ENCODE measurements around the gene THY1.
"Not testable (repeated sequence)": the region's sequence is repeated elsewhere in the genome, so short reads cannot be mapped to it uniquely, and the experiment has no call there.

The THY1 gene

GRCh38 chr11:119384332-119384731 is 38.6 kb downstream of the THY1 start:
- in situ Hi-C loops (cut with MboI; ENCODE audit: low sequenced_read_pairs), result no loop called here

GRCh38 chr11:119382513-119382912 is 40.5 kb downstream of the THY1 start:
- in situ Hi-C loops (cut with MboI; ENCODE audit: low sequenced_read_pairs), result not testable (repeated sequence)

- in situ Hi-C loops (cut with MboI; ENCODE audit: low sequenced_read_pairs), result no loop called here
These were observed 40.9 kb downstream of the THY1 start for GRCh38 chr11:119382101-119382500.

GRCh38 chr11:119381181-119381988 is 41.6 kb downstream of the THY1 start, which contains the start of gene USP2:
Gene USP2, minus strand, starts transcription at chr11:119381690. Its CDS starts 8,210 bp downstream, at chr11:119373480.
- in situ Hi-C loops (cut with MboI; ENCODE audit: low sequenced_read_pairs), result no loop called here

- in situ Hi-C loops (cut with MboI; ENCODE audit: low sequenced_read_pairs), result no loop called here
These were observed 42.2 kb downstream of the THY1 start for GRCh38 chr11:119380827-119381180.

GRCh38 chr11:119380160-119380826 is 42.7 kb downstream of the THY1 start:
- in situ Hi-C loops (cut with MboI; ENCODE audit: low sequenced_read_pairs), result no loop called here

GRCh38 chr11:119378851-119379465 is 44.0 kb downstream of the THY1 start:
- in situ Hi-C loops (cut with MboI; ENCODE audit: low sequenced_read_pairs), result no loop called here

- in situ Hi-C loops (cut with MboI; ENCODE audit: low sequenced_read_pairs), result no loop called here
These were observed 44.9 kb downstream of the THY1 start for GRCh38 chr11:119377961-119378667.

- in situ Hi-C loops (cut with MboI; ENCODE audit: low sequenced_read_pairs), result no loop called here
These were observed 45.7 kb downstream of the THY1 start for GRCh38 chr11:119377112-119377901.

GRCh38 chr11:119376197-119376847 is 46.6 kb downstream of the THY1 start:
- in situ Hi-C loops (cut with MboI; ENCODE audit: low sequenced_read_pairs), result no loop called here

- in situ Hi-C loops (cut with MboI; ENCODE audit: low sequenced_read_pairs), result no loop called here
These were observed 47.4 kb downstream of the THY1 start for GRCh38 chr11:119375337-119376196.

- in situ Hi-C loops (cut with MboI; ENCODE audit: low sequenced_read_pairs), result no loop called here
These were observed 48.2 kb downstream of the THY1 start for GRCh38 chr11:119374632-119375336.

GRCh38 chr11:119373921-119374631 is 48.9 kb downstream of the THY1 start:
- in situ Hi-C loops (cut with MboI; ENCODE audit: low sequenced_read_pairs), result no loop called here

GRCh38 chr11:119373059-119373920 is 49.7 kb downstream of the THY1 start:
- in situ Hi-C loops (cut with MboI; ENCODE audit: low sequenced_read_pairs), result no loop called here

GRCh38 chr11:119372260-119373058 is 50.5 kb downstream of the THY1 start:
- in situ Hi-C loops (cut with MboI; ENCODE audit: low sequenced_read_pairs), result no loop called here

- in situ Hi-C loops (cut with MboI; ENCODE audit: low sequenced_read_pairs), result no loop called here
These were observed 51.2 kb downstream of the THY1 start for GRCh38 chr11:119371778-119372182.
